ENCODE results near the gene OVOL2. TPM values are rescaled to one million over a fixed set of nuclear protein-coding genes. Genes with fewer than 3 reads are reported as not detected.

Gene OVOL2
- total and polyA plus RNA-seq, 2 of the 8 experiments (the other 6 are each of a cell fraction or from before 2014, with no cell fraction given) = 11.0 to 11.4 TPM

- WGBS, 2 experiments (ENCODE audit: extremely low coverage in 1 of 2, insufficient coverage in 1 of 2, insufficient read length in 1 of 2, insufficient replicate concordance in 2 of 2, low coverage in 1 of 2, low lambda C conversion rate in 2 of 2, missing lambda C conversion rate in 1 of 2) = 83% methylated on average over 13 of the region's 13 CpGs; no CpG with 5 or more reads in 1 of the 2 experiments
Measured at GRCh38 chr20:18066421-18067333, 9.0 kb upstream of the OVOL2 start.

More at GRCh38 chr20:18066421-18067333, 9.0 kb upstream of the OVOL2 start:
- Histone ChIP-seq H2BK120ac (replicated peaks; ENCODE audit: low read depth, low read length) (no peak overlapping the region), H3K79me1 (ENCODE audit: low read depth, low read length) (no peaks in the 10 kb centered on the region), H3K4me3 (ENCODE audit: extremely low read depth in 1 of 4, insufficient read depth in 2 of 4, low read depth in 3 of 4, low read length in 4 of 4) (no peak overlapping the region), H3K36me3 (ENCODE audit: control insufficient read depth in 2 of 4, insufficient read depth in 4 of 4, low read length in 3 of 4) (no peaks in the 10 kb centered on the region), H3K23me2 (ENCODE audit: low read depth, low read length) (no peaks in the 10 kb centered on the region), H3K56ac (replicated peaks; ENCODE audit: insufficient read length, low read depth, low read length) (no peak overlapping the region), H4K20me1 (replicated peaks in 1 of 2; ENCODE audit: control insufficient read depth in 1 of 2, insufficient read depth in 2 of 2, low read length in 2 of 2) (no peaks in the 10 kb centered on the region), H2BK15ac (ENCODE audit: low read length) (no peak overlapping the region), H3K4ac (replicated peaks; ENCODE audit: insufficient read length, low read depth, low read length) (no peak overlapping the region), H4K5ac (ENCODE audit: insufficient read length, low read depth, low read length) (no peak overlapping the region), H3K18ac (ENCODE audit: extremely low read depth, low read length) (no peak overlapping the region), H2AK5ac (ENCODE audit: low read depth, low read length) (no peak overlapping the region), H4K8ac (ENCODE audit: extremely low read depth, insufficient read depth, low read length) (no peak overlapping the region; the same call in 1 of the 2 replicates), H3K27ac (ENCODE audit: low read depth, low read length) (no peak overlapping the region), H3K23ac (ENCODE audit: insufficient read length) (no peak overlapping the region), H3K27me3 (replicated peaks in 1 of 4; ENCODE audit: control insufficient read depth in 3 of 4, extremely low read depth in 1 of 4, insufficient read depth in 3 of 4, low read length in 3 of 4) (no peaks in the 10 kb centered on the region), H2BK5ac (ENCODE audit: low read depth, low read length) (no peak overlapping the region), H3K4me2 (ENCODE audit: insufficient read depth in 1 of 2, low read depth in 2 of 2, low read length in 2 of 2) (no peak overlapping the region), H3K9ac (replicated peaks in 1 of 4; ENCODE audit: extremely low read depth in 1 of 4, low read depth in 3 of 4, low read length in 3 of 4) (no peak overlapping the region), H3K9me3 (ENCODE audit: insufficient read depth in 2 of 2, low read depth in 1 of 2, low read length in 1 of 2) (no peaks in the 10 kb centered on the region), H3K79me2 (ENCODE audit: control insufficient read depth in 1 of 2, insufficient read depth in 2 of 2, low read length in 2 of 2) (no peaks in the 10 kb centered on the region), H2AFZ (ENCODE audit: low read length) (peak overlapping the region; percentile 63), H3K4me1 (replicated peaks in 1 of 4; ENCODE audit: control insufficient read depth in 3 of 4, insufficient read depth in 4 of 4, low read length in 3 of 4) (no peaks in the 10 kb centered on the region), H4K91ac (replicated peaks; ENCODE audit: insufficient read length, low read length) (no peak overlapping the region), H2BK20ac (ENCODE audit: low read length) (no peak overlapping the region), H2BK12ac (ENCODE audit: low read depth, low read length) (no peak overlapping the region), H3K14ac (ENCODE audit: insufficient read length) (no peak overlapping the region)
- CTCF ChIA-PET (ENCODE audit: partially characterized antibody) = interaction anchor here (1.0 to 1.6 kb wide), 5 partner anchors 9 to 449 kb away, joined by 3 to 7 read pairs (median 3); partner anchors contain the start of gene OVOL2
- no peak for DNase-seq (ENCODE audit: low read depth in 1 of 2, low spot score in 2 of 2)
- POLR2A ChIA-PET (ENCODE audit: partially characterized antibody) = interaction anchor here (1.4 kb wide), 1 partner anchor 70 kb away, joined by 3 read pairs; no protein-coding TSS in a partner anchor
- TF ChIP-seq CTCF (IDR thresholded peaks at IDR 0.05; ENCODE audit: control extremely low read depth in 1 of 3, insufficient read depth in 1 of 3, low read depth in 1 of 3, low read length in 3 of 3) (peak in 1 of 3 experiments; percentile 36; a peak in 2 of 4 replicates), RAD21 (IDR thresholded peaks at IDR 0.05 in 1 of 2, conservative IDR thresholded peaks at IDR 0.05 in 1 of 2; ENCODE audit: low read depth in 2 of 2, low read length in 2 of 2) (peak in 1 of 2 experiments; percentile 19; a peak in 1 of 4 replicates), CTBP2 (IDR thresholded peaks at IDR 0.05; ENCODE audit: borderline replicate concordance, insufficient read depth, insufficient read length, low read length) (no peak)
- FAIRE-seq = no peak
